B cell (primary cell): ENCODE data around the gene HOXB6. TPM values are rescaled to one million over a fixed set of nuclear protein-coding genes. Genes with fewer than 3 reads are reported as not detected.

Experiments
- ATAC-seq: fragments of 200-7000 bp; cut with Tn5 transposase; one replicate; pipeline ENCODE4 v1.10.0; 2021; ENCODE audit warnings: low read depth, mild to moderate bottlenecking, moderate number of reproducible peaks, moderate library complexity
- CTCF ChIA-PET: fragments of 350-600 bp; sonication (Branson Sonifier 250); formaldehyde crosslinking; loops from one replicate; lab custom pipeline; 2021; ENCODE audit warnings: antibody characterized with exemption, inconsistent platforms; lab: Charles Lee
- POLR2A ChIA-PET: fragments of 350-600 bp; sonication (Branson Sonifier 250); formaldehyde crosslinking; loops from one replicate; lab custom pipeline; 2021; ENCODE audit warnings: antibody characterized with exemption; lab: Charles Lee
- DNase-seq: peaks from one replicate; pipeline ENCODE4 v3.0.0; 2013
- H2AFZ ChIP-seq: 2 replicates; pipeline ENCODE4 v1.6.1; 2012; ENCODE audit warnings: mild to moderate bottlenecking, low read depth, low read length; ENCODE audit not compliant: insufficient read depth, poor library complexity, severe bottlenecking
- H3K27ac ChIP-seq, 2 donors: 1 replicate in 1 of 2; 2 replicates in 1 of 2; pipeline ENCODE4 v1.5.1; 2012 to 2013; ENCODE audit warnings: low read length in 2 of 2, mild to moderate bottlenecking in 2 of 2, moderate library complexity in 1 of 2
- H3K27me3 ChIP-seq, 4 experiments: fragments of 200-600 bp in 1 of 4; sonication (generic) in 1 of 4; replicated peaks in 1 of 4; 1 replicate in 2 of 4; 2 replicates in 2 of 4; pipeline versions ENCODE4 v1.6.1 to v1.7.0; 2013 to 2016; ENCODE audit warnings: low read length in 3 of 4, mild to moderate bottlenecking in 2 of 4, mixed read lengths in 1 of 4, moderate library complexity in 1 of 4; ENCODE audit not compliant: insufficient read depth in 4 of 4, control insufficient read depth in 3 of 4; ENCODE audit errors: control extremely low read depth in 1 of 4
- H3K36me3 ChIP-seq, 2 experiments: replicated peaks in 1 of 2; 1 replicate in 1 of 2; 2 replicates in 1 of 2; pipeline versions ENCODE4 v1.6.1 to v1.7.1; 2013; ENCODE audit warnings: low read length in 1 of 2; ENCODE audit not compliant: insufficient read depth in 2 of 2, control insufficient read depth in 1 of 2; ENCODE audit errors: control extremely low read depth in 1 of 2, extremely low read depth in 1 of 2
- H3K4me1 ChIP-seq, 2 donors: fragments of 200-600 bp in 1 of 2; sonication (generic) in 1 of 2; 1 replicate in 1 of 2; 2 replicates in 1 of 2; pipeline versions ENCODE4 v1.5.1 to v1.6.1; 2013 to 2017; ENCODE audit warnings: low read length in 2 of 2; ENCODE audit not compliant: control insufficient read depth in 2 of 2, insufficient read depth in 2 of 2
- H3K4me2 ChIP-seq: replicated peaks from 2 replicates; pipeline ENCODE3; 2012; ENCODE audit warnings: mild to moderate bottlenecking, low read depth, low read length; ENCODE audit not compliant: poor library complexity, severe bottlenecking
- H3K4me3 ChIP-seq, 5 experiments: fragments of 200-600 bp in 1 of 5; sonication (generic) in 1 of 5; 1 replicate in 3 of 5; 2 replicates in 2 of 5; pipeline versions ENCODE4 v1.5.1 to v1.7.0; 2011 to 2016; ENCODE audit warnings: low read length in 4 of 5, mild to moderate bottlenecking in 4 of 5, low read depth in 2 of 5, control low read depth in 1 of 5, moderate library complexity in 1 of 5; ENCODE audit not compliant: insufficient read depth in 1 of 5; ENCODE audit errors: control extremely low read depth in 1 of 5, extremely low read depth in 1 of 5
- H3K79me2 ChIP-seq: fragments of 200-600 bp; sonication (generic); one replicate; pipeline ENCODE4 v1.6.0; 2016; ENCODE audit warnings: low read length; ENCODE audit not compliant: control insufficient read depth, insufficient read depth
- H3K9ac ChIP-seq: fragments of 200-600 bp; sonication (generic); 2 replicates; pipeline ENCODE4 v1.6.1; 2017; ENCODE audit warnings: mild to moderate bottlenecking, low read length, moderate library complexity
- H3K9me3 ChIP-seq, 3 donors: one replicate each; pipeline versions ENCODE4 v1.6.1 to v1.7.1; 2013; ENCODE audit warnings: low read length in 2 of 3; ENCODE audit not compliant: control insufficient read depth in 2 of 3, insufficient read depth in 1 of 3; ENCODE audit errors: control extremely low read depth in 1 of 3
- H4K20me1 ChIP-seq: 2 replicates; pipeline ENCODE4 v1.6.0; 2012; ENCODE audit warnings: mild to moderate bottlenecking, low read length; ENCODE audit not compliant: insufficient read depth, control insufficient read depth, poor library complexity, severe bottlenecking
- H3K27ac Mint-ChIP-seq: one replicate; pipeline ENCODE4 v1.8.0; 2021; ENCODE audit warnings: mixed read lengths
- H3K27me3 Mint-ChIP-seq: one replicate; pipeline ENCODE4 v1.8.0; 2021; ENCODE audit warnings: mixed read lengths
- H3K4me1 Mint-ChIP-seq: one replicate; pipeline ENCODE4 v1.8.0; 2021; ENCODE audit warnings: mixed read lengths
- H3K4me3 Mint-ChIP-seq: one replicate; pipeline ENCODE4 v1.8.0; 2021; ENCODE audit warnings: mixed read lengths
- H3K9me3 Mint-ChIP-seq: one replicate; pipeline ENCODE4 v1.8.0; 2022; ENCODE audit warnings: mixed read lengths; ENCODE audit not compliant: insufficient read depth
- EZH2 ChIP-seq: IDR thresholded peaks from 2 replicates; pipeline ENCODE4 v1.6.1; 2012; ENCODE audit warnings: borderline replicate concordance, low read depth, mild to moderate bottlenecking, moderate library complexity, low read length; ENCODE audit not compliant: insufficient read depth, poor library complexity, severe bottlenecking
- WGBS: methylation state at CpG from one replicate; pipeline ENCODE4 v1.1.5; 2013; ENCODE audit warnings: missing lambda C conversion rate; ENCODE audit not compliant: insufficient coverage; 5-methylcytosine and 5-hydroxymethylcytosine counted together
- intact Hi-C: fragments of 100-400 bp; cut with micrococcal nuclease; formaldehyde crosslinking; loops from one replicate; pipeline ENCODE4 v1.10.0; 2022
- polyA plus RNA-seq: library from polyadenylated mRNA; depleted of rRNA; stranded (reverse); fragments of >200 nt; gene quantifications from 2 replicates; pipeline ENCODE4 v1.2.3, GENCODE V29; 2012
- total RNA-seq, 2 donors: library from RNA; stranded (reverse); fragments of 120-200 nt in 1 of 2; gene quantifications; 1 replicate in 1 of 2; 2 replicates in 1 of 2; pipeline versions ENCODE4 v1.2.3 to v1.2.4, GENCODE V29; 2013 to 2022
- TF ChIP-seq, protein P1 (sequence below): fragments of 200-600 bp; IDR thresholded peaks from one replicate; pipeline ENCODE4 v1.8.0; 2022; ENCODE audit warnings: antibody characterized with exemption, mild to moderate bottlenecking

HOXB6 gene
- total and polyA plus RNA-seq, 2 donors (not counting 1 experiment from before 2014, with no cell fraction given): 0.10 TPM; not detected in 1

DNA sequence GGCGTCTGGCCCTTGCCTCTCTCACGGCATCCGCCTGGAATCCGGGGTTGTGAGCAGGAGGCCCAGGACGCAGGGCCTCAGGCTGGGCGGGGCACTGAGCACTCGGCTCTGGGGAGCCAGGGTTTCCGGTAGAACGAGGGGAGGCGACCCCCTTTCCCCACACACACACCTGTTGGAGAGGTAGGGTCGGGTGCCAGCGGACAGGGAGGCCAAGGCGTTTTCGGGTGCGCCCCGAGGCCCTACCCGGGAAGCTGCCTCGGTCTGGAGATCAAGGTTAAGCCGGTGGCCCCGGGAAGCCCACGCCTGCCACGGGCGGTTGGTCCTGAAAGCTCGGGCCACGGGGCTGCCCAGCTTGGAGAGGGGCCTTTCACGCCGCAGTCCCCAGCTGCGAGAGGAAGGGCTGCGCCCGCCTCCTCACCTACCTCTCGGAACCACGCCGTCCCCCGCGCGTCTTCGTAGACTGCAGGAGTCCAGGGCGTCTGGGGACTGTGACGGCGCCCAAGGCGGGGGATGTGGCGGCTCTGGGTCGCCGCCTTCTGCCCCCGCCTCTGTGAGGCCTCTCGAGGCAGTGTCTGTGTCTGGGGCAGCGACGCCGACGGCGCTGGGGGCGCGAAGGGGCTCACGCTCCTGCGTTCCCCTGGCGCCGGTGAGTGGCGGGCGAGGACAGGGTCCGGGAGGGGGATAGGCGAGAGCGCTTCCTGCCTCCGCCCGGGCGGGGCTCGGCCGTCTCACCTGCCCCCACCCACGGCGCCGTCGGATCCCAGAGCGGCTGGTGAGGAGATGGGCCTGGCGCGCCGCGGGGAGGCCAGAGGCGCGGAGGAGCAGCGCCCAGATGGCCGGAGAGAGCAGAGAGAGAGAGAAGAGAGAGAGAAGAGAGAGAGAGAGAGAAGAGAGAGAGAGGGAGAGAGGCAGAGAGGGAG, 41.7 kb upstream of the HOXB6 start:
- H3K79me2 ChIP-seq: no peaks in the 10 kb centered on the region
- peak overlapping the region; percentile 79 for H2AFZ ChIP-seq
- ATAC-seq (peak; percentile 53), DNase-seq (peak; percentile 43)
- H3K27ac ChIP-seq: no peak overlapping the region
- 4% methylated on average over 68 of the region's 80 CpGs for WGBS
- no peaks in the 10 kb centered on the region for H3K36me3 ChIP-seq
- peak overlapping the region; percentile 74 for H3K9ac ChIP-seq
- H3K4me2 ChIP-seq: peak overlapping the region; percentile 97
- Mint-ChIP-seq H3K4me3 (peak overlapping the region; percentile 83), H3K27ac (no peak overlapping the region), H3K4me1 (peaks cover 31% of the 10 kb centered on the region), H3K9me3 (no peaks in the 10 kb centered on the region), H3K27me3 (peaks cover 63% of the 10 kb centered on the region)
- peaks cover 0 to 27% (median 0%) of the 10 kb centered on the region in 3 donors for H3K9me3 ChIP-seq
- ChIA-PET POLR2A (no interaction called here), CTCF (no interaction called here)
- peaks cover 0 to 68% (median 40%) of the 10 kb centered on the region in 4 experiments for H3K27me3 ChIP-seq
- TF ChIP-seq, protein P1, sequence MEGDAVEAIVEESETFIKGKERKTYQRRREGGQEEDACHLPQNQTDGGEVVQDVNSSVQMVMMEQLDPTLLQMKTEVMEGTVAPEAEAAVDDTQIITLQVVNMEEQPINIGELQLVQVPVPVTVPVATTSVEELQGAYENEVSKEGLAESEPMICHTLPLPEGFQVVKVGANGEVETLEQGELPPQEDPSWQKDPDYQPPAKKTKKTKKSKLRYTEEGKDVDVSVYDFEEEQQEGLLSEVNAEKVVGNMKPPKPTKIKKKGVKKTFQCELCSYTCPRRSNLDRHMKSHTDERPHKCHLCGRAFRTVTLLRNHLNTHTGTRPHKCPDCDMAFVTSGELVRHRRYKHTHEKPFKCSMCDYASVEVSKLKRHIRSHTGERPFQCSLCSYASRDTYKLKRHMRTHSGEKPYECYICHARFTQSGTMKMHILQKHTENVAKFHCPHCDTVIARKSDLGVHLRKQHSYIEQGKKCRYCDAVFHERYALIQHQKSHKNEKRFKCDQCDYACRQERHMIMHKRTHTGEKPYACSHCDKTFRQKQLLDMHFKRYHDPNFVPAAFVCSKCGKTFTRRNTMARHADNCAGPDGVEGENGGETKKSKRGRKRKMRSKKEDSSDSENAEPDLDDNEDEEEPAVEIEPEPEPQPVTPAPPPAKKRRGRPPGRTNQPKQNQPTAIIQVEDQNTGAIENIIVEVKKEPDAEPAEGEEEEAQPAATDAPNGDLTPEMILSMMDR: no peak
- no peak for TF ChIP-seq EZH2
- H4K20me1 ChIP-seq: no peaks in the 10 kb centered on the region
- H3K4me1 ChIP-seq: peaks cover 33 to 34% of the 10 kb centered on the region in 2 donors
- H3K4me3 ChIP-seq: peak overlapping the region in 3 of 5 experiments; percentile 61 to 71 (median 69)
- intact Hi-C loops: no loop called here

DNA sequence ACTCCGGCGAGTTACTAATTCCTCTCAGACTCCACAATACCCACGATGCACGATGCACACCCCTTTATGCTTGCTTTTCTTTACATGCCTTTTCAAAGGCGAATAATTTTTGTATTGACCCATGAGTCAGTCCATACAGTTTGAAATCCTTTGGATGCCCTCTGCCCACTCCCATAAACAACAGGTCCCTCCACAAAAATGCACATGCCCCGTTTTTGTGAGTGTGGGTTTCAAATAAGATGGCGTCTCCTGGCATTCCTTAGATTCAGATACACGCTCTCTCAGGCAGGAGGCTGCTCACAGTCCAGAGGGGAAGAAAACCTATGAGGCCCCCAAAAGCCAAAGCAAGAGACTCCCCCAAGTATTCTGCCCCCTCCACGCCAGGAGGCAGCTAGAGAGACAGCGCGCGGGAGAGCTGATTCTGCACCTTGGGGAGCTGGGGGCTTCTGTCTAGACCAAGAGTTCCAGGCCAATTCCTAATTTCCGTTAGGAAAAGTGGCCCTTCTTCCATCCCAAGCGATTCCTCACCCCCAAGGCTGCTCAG, 40.9 kb upstream of the HOXB6 start:
- no peak for ATAC-seq
- H3K4me2 ChIP-seq: peak overlapping the region; percentile 97
- no peak for DNase-seq
- H3K9me3 ChIP-seq: peaks cover 0 to 30% (median 0%) of the 10 kb centered on the region in 3 donors
- H2AFZ ChIP-seq: peak overlapping the region; percentile 79
- peak overlapping the region; percentile 83 for H3K4me3 Mint-ChIP-seq
- peaks cover 71% of the 10 kb centered on the region for H3K27me3 Mint-ChIP-seq
- no peaks in the 10 kb centered on the region for H3K79me2 ChIP-seq
- WGBS: 77% methylated on average over 10 of the region's 14 CpGs
- TF ChIP-seq, protein P1: no peak
- no peak for TF ChIP-seq EZH2
- peaks cover 0 to 69% (median 41%) of the 10 kb centered on the region in 4 experiments for H3K27me3 ChIP-seq
- H3K4me1 ChIP-seq: peaks cover 33 to 37% of the 10 kb centered on the region in 2 donors
- H3K36me3 ChIP-seq: no peaks in the 10 kb centered on the region
- no peaks in the 10 kb centered on the region for H4K20me1 ChIP-seq
- H3K27ac ChIP-seq: no peak overlapping the region
- peaks cover 34% of the 10 kb centered on the region for H3K4me1 Mint-ChIP-seq
- ChIA-PET POLR2A (no interaction called here), CTCF (no interaction called here)
- no peaks in the 10 kb centered on the region for H3K9me3 Mint-ChIP-seq
- peak overlapping the region; percentile 74 for H3K9ac ChIP-seq
- H3K27ac Mint-ChIP-seq: no peak overlapping the region
- intact Hi-C loops: no loop called here
- peak overlapping the region in 1 of 5 experiments; percentile 69 for H3K4me3 ChIP-seq
